Uterus (tissue), 4 donors: ENCODE measurements around the gene PSMB7. TPM values are rescaled to one million over a fixed set of nuclear protein-coding genes. Genes with fewer than 3 reads are reported as not detected.

Experiments
- DNase-seq, 2 donors: peaks; one replicate each; pipeline ENCODE4 v3.0.0-alpha.2; 2019 to 2020
- H3K27ac ChIP-seq, 2 donors: fragments of 200-600 bp; sonication (generic); 1 replicate in 1 of 2; 2 replicates in 1 of 2; pipeline ENCODE4 v1.5.1; 2016 to 2018
- H3K27me3 ChIP-seq, 2 donors: fragments of 200-600 bp; sonication (generic); one replicate each; pipeline ENCODE4 v1.5.1; 2018 to 2019; ENCODE audit warnings: control low read depth in 1 of 2
- H3K36me3 ChIP-seq, 2 donors: fragments of 200-600 bp; sonication (generic); one replicate each; pipeline ENCODE4 v1.5.1; 2019; ENCODE audit warnings: control low read depth in 1 of 2
- H3K4me1 ChIP-seq, 2 donors: fragments of 200-600 bp; sonication (generic); one replicate each; pipeline ENCODE4 v1.5.1; 2018 to 2019; ENCODE audit warnings: control low read depth in 1 of 2
- H3K4me3 ChIP-seq, 2 donors: fragments of 200-600 bp; sonication (generic); 1 replicate in 1 of 2; 2 replicates in 1 of 2; pipeline ENCODE4 v1.5.1; 2018 to 2019; ENCODE audit warnings: mild to moderate bottlenecking in 1 of 2
- H3K9me3 ChIP-seq, 2 donors: fragments of 200-600 bp; sonication (generic); one replicate each; pipeline ENCODE4 v1.5.1; 2019; ENCODE audit warnings: control low read depth in 1 of 2
- CTCF ChIP-seq, 4 experiments: fragments of 200-600 bp in 2 of 4; fragments of 450-650 bp in 2 of 4; sonication (generic) in 2 of 4; IDR thresholded peaks; one replicate each; pipeline ENCODE4 v1.5.1; 2016 to 2019; ENCODE audit warnings: antibody characterized with exemption in 4 of 4, mild to moderate bottlenecking in 2 of 4, moderate library complexity in 1 of 4
- POLR2A ChIP-seq, 2 donors: fragments of 450-650 bp; IDR thresholded peaks; one replicate each; pipeline ENCODE4 v1.6.1; 2016; ENCODE audit warnings: antibody characterized with exemption in 2 of 2, mild to moderate bottlenecking in 1 of 2, moderate library complexity in 1 of 2
- intact Hi-C: fragments of 100-400 bp; cut with DNase I; formaldehyde crosslinking; loops from one replicate; pipeline ENCODE4 v1.15.1; 2023; ENCODE audit warnings: low total_unique reads
- total RNA-seq, 4 donors: library from RNA; depleted of rRNA in 3 of 4; stranded (reverse); fragments of >200 nt in 3 of 4; gene quantifications; one replicate each; pipeline versions ENCODE4 v1.1.0 to v1.2.4, GENCODE V29; 2014 to 2023
- donor health status: DM: yes; HTN: yes; CAD: no.

Gene PSMB7
- total RNA-seq, 4 donors from 2014 or later: 86.1 to 292 (median 94.7) TPM

- no peaks in the 10 kb centered on the region for H3K27me3 ChIP-seq
- H3K4me3 ChIP-seq: no peak overlapping the region
- TF ChIP-seq POLR2A (IDR thresholded peaks at IDR 0.05): no peak
- no peak for TF ChIP-seq CTCF (IDR thresholded peaks at IDR 0.05)
- no peaks in the 10 kb centered on the region for H3K4me1 ChIP-seq
- no peaks in the 10 kb centered on the region for H3K36me3 ChIP-seq
- DNase-seq: peak in 1 of 2 donors; percentile 35
- no peaks in the 10 kb centered on the region for H3K9me3 ChIP-seq
- intact Hi-C loops: no loop called here
- no peak overlapping the region for H3K27ac ChIP-seq
Observed at GRCh38 chr9:124312290-124313265, 102.7 kb downstream of the PSMB7 start.

- no peak overlapping the region for H3K4me3 ChIP-seq
- intact Hi-C loops: no loop called here
- no peaks in the 10 kb centered on the region for H3K9me3 ChIP-seq
- no peak for DNase-seq
- no peaks in the 10 kb centered on the region for H3K36me3 ChIP-seq
- H3K4me1 ChIP-seq: no peaks in the 10 kb centered on the region
- no peak for TF ChIP-seq CTCF (IDR thresholded peaks at IDR 0.05)
- TF ChIP-seq POLR2A (IDR thresholded peaks at IDR 0.05): no peak
- no peaks in the 10 kb centered on the region for H3K27me3 ChIP-seq
- H3K27ac ChIP-seq: no peak overlapping the region
Observed at GRCh38 chr9:124311283-124311682, 104.0 kb downstream of the PSMB7 start.

GRCh38 chr9:124309667-124310084 lies 105.6 kb downstream of the PSMB7 start:
- intact Hi-C loops: no loop called here
- no peak overlapping the region for H3K4me3 ChIP-seq
- no peak overlapping the region for H3K27ac ChIP-seq
- no peaks in the 10 kb centered on the region for H3K9me3 ChIP-seq
- H3K4me1 ChIP-seq: no peaks in the 10 kb centered on the region
- no peaks in the 10 kb centered on the region for H3K27me3 ChIP-seq
- H3K36me3 ChIP-seq: no peaks in the 10 kb centered on the region
- TF ChIP-seq CTCF (IDR thresholded peaks at IDR 0.05) (no peak), POLR2A (IDR thresholded peaks at IDR 0.05) (no peak)
- peak; percentile 58 to 61 for DNase-seq

- no peak overlapping the region for H3K4me3 ChIP-seq
- no peak for DNase-seq
- no peaks in the 10 kb centered on the region for H3K4me1 ChIP-seq
- H3K27ac ChIP-seq: no peak overlapping the region
- no peak for TF ChIP-seq CTCF (IDR thresholded peaks at IDR 0.05)
- TF ChIP-seq POLR2A (IDR thresholded peaks at IDR 0.05): no peak
- intact Hi-C loops: no loop called here
- no peaks in the 10 kb centered on the region for H3K36me3 ChIP-seq
- H3K27me3 ChIP-seq: no peaks in the 10 kb centered on the region
- H3K9me3 ChIP-seq: no peaks in the 10 kb centered on the region
Observed at GRCh38 chr9:124308606-124309491, 106.4 kb downstream of the PSMB7 start.
